Measurements from ENCODE around the gene PLA2G6. TPM values are rescaled to one million over a fixed set of nuclear protein-coding genes. Genes with fewer than 3 reads are reported as not detected.

PLA2G6 gene
- total and polyA plus RNA-seq, 2 of the 13 experiments (the other 11 are each of a cell fraction or from before 2014, with no cell fraction given): 4.8 to 11.5 TPM

GRCh38 chr22:38213990-38214301 is 32.3 kb upstream of the PLA2G6 start (continued):
- TF ChIP-seq RXRA (CRISPR knock-in tag; IDR thresholded peaks at IDR 0.05) (peak; percentile 84), ZNF746 (CRISPR knock-in tag; IDR thresholded peaks at IDR 0.05) (no peak), PHB2 (IDR thresholded peaks at IDR 0.05; ENCODE audit: partially characterized antibody) (no peak), CSRNP1 (CRISPR knock-in tag; IDR thresholded peaks at IDR 0.05) (no peak), ZNF703 (CRISPR knock-in tag; IDR thresholded peaks at IDR 0.05; ENCODE audit: borderline replicate concordance) (no peak), KDM5A (IDR thresholded peaks at IDR 0.05; ENCODE audit: borderline replicate concordance, low read length) (no peak), CAMTA2 (CRISPR knock-in tag; IDR thresholded peaks at IDR 0.05; ENCODE audit: borderline replicate concordance) (no peak), ZNF644 (CRISPR knock-in tag; IDR thresholded peaks at IDR 0.05; ENCODE audit: low read depth) (no peak), GABPA (IDR thresholded peaks at IDR 0.05; ENCODE audit: low read depth, low read length) (0 out of 2 replicates have a peak, but pooled peaks have one; percentile 4), GABPA (CRISPR knock-in tag; IDR thresholded peaks at IDR 0.05; ENCODE audit: low read depth) (no peak), ZHX1 (CRISPR knock-in tag; IDR thresholded peaks at IDR 0.05; ENCODE audit: low read depth) (no peak), NCOA5 (CRISPR knock-in tag; IDR thresholded peaks at IDR 0.05) (no peak), RELA (CRISPR knock-in tag; IDR thresholded peaks at IDR 0.05) (no peak), DNMT3B (CRISPR knock-in tag; conservative IDR thresholded peaks at IDR 0.05) (no peak)
- TF ChIP-seq, protein P1, sequence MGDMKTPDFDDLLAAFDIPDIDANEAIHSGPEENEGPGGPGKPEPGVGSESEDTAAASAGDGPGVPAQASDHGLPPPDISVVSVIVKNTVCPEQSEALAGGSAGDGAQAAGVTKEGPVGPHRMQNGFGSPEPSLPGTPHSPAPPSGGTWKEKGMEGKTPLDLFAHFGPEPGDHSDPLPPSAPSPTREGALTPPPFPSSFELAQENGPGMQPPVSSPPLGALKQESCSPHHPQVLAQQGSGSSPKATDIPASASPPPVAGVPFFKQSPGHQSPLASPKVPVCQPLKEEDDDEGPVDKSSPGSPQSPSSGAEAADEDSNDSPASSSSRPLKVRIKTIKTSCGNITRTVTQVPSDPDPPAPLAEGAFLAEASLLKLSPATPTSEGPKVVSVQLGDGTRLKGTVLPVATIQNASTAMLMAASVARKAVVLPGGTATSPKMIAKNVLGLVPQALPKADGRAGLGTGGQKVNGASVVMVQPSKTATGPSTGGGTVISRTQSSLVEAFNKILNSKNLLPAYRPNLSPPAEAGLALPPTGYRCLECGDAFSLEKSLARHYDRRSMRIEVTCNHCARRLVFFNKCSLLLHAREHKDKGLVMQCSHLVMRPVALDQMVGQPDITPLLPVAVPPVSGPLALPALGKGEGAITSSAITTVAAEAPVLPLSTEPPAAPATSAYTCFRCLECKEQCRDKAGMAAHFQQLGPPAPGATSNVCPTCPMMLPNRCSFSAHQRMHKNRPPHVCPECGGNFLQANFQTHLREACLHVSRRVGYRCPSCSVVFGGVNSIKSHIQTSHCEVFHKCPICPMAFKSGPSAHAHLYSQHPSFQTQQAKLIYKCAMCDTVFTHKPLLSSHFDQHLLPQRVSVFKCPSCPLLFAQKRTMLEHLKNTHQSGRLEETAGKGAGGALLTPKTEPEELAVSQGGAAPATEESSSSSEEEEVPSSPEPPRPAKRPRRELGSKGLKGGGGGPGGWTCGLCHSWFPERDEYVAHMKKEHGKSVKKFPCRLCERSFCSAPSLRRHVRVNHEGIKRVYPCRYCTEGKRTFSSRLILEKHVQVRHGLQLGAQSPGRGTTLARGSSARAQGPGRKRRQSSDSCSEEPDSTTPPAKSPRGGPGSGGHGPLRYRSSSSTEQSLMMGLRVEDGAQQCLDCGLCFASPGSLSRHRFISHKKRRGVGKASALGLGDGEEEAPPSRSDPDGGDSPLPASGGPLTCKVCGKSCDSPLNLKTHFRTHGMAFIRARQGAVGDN (CRISPR knock-in tag; IDR thresholded peaks at IDR 0.05): peak; percentile 40
- TF ChIP-seq, protein P2, sequence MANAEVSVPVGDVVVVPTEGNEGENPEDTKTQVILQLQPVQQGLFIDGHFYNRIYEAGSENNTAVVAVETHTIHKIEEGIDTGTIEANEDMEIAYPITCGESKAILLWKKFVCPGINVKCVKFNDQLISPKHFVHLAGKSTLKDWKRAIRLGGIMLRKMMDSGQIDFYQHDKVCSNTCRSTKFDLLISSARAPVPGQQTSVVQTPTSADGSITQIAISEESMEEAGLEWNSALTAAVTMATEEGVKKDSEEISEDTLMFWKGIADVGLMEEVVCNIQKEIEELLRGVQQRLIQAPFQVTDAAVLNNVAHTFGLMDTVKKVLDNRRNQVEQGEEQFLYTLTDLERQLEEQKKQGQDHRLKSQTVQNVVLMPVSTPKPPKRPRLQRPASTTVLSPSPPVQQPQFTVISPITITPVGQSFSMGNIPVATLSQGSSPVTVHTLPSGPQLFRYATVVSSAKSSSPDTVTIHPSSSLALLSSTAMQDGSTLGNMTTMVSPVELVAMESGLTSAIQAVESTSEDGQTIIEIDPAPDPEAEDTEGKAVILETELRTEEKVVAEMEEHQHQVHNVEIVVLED (CRISPR knock-in tag; IDR thresholded peaks at IDR 0.05; ENCODE audit: borderline replicate concordance): no peak
- TF ChIP-seq, protein P3, sequence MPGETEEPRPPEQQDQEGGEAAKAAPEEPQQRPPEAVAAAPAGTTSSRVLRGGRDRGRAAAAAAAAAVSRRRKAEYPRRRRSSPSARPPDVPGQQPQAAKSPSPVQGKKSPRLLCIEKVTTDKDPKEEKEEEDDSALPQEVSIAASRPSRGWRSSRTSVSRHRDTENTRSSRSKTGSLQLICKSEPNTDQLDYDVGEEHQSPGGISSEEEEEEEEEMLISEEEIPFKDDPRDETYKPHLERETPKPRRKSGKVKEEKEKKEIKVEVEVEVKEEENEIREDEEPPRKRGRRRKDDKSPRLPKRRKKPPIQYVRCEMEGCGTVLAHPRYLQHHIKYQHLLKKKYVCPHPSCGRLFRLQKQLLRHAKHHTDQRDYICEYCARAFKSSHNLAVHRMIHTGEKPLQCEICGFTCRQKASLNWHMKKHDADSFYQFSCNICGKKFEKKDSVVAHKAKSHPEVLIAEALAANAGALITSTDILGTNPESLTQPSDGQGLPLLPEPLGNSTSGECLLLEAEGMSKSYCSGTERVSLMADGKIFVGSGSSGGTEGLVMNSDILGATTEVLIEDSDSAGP (CRISPR knock-in tag; IDR thresholded peaks at IDR 0.05; ENCODE audit: borderline replicate concordance): no peak
